HG03520 (cell line): Measurements from ENCODE around the gene LEF1.

Source experiments
- ATAC-seq: cut with Tn5 transposase; IDR thresholded peaks from one replicate; pipeline ENCODE4 v1.9.1; 2021; ENCODE audit warnings: mild to moderate bottlenecking, moderate library complexity; ENCODE audit not compliant: unreplicated experiment

Gene LEF1

DNA sequence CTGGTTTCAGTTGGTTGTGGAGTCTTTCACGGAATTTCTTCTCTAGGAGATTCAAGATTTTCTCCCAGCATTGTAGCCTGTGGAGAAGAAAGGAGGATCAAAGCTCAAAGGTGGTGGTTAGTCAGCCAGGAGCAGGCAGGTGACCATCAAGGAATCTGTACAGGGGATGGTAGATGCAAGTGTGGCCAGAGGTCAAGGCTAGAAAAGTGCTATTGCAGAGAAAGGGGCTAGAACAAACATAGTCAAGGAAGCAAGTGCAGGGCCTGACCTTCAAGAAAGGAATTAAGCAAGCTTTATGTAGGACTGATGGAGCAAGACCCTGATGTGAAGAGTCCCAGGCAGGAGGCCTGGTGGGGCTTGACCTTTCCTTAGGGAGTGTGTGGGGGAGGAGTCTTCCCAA is 162.9 kb downstream of the LEF1 start:
- ATAC-seq = no peak

DNA sequence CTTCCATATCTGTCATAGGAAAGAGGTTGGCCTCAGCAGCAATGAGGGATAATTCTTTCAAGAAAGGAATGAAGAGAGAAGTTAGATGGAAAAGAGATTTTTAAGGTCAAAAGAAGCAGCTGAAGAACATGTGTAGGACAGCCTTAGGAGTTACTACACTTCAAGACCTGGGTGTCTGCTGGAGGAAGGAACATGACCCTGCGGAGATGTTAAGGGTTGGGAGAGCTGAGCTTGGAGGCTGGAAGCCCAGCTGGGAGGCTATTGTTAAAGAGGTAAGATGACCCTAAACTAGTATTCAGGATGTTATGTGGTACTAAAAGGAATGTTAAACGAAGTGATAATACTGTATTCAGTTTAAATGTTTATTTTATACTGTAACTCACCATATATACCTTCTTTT is 164.1 kb downstream of the LEF1 start:
- no peak for ATAC-seq

DNA sequence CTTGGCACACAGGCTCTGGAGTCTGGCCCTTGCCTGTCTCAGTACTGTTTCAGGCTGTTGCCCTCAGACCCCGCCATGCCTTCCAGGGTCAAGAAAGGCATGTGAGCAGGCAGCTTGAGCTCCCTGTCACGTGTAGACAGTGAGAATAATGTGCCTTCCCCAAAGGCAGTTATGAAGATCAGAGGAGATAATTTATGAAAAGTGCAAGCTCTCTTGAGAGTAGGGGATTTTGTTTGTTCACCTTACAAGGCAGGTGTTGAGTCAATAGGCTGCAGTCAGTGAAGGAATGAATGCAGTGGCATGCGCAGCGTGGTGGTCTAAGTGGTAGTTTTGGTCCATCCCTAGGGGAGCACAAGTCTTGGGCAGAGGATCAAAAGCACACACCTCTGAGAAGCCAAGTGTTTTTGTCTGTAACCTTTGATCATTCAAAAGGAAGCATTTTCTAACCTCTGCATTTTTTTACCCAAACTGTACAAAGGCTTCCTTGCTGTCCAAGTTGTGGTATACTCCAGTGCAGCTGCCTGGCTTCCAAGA is 164.7 kb downstream of the LEF1 start:
- no peak for ATAC-seq

DNA sequence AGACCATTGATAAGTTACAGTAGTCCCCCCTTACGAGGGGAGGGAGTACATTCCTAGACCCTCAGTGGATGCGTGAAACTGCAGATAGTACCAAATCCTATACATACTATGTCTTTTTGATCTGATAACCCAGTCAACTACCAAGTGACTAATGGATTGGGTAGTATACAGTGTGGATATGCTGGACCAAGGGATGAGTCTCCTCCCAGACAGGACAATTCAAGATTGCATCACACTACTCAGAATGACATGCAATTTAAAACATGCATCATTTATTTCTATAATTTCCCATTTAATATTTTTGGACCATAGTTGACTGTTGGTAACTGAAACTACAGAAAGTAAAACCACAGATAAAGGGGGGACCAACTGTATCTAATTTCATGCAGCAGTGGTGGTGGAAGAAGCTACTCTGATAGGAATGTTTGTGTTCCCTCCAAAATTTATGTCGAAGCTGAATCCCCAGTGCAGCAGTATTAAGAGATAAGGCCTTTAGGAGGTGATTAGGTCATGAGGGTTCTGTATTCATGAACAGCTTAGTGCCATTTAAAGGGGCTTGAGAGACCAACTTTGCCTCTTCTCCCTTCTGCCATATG is 167.1 kb downstream of the LEF1 start:
- no peak for ATAC-seq

DNA sequence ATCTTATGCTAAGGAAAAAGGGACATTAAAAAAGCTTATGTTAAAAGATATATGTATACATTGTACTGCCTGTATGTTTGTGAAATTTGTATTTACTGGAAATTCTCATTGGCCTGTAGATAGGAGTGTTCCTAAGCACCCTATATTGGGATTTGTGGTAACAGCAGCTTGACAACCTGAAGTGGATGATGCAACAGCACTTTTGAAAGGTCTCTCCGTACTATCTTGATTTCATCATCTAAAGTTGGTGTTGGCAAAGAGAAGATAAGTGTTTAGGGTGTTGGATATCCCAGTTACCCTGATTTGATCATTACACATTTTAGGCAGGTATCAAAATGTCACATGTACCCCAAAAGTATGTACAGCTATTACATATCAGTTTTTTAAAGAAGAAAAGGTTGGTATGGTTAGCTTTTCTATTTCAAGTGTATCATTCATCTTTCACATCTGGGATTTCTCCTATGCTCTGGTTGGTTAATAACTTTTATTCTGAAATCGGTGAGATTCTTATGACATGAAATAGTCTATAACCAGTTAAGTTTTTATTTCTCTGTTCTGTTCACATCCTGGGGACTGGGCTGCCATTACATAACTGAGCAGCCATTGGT is 168.7 kb downstream of the LEF1 start:
- ATAC-seq = no peak

DNA sequence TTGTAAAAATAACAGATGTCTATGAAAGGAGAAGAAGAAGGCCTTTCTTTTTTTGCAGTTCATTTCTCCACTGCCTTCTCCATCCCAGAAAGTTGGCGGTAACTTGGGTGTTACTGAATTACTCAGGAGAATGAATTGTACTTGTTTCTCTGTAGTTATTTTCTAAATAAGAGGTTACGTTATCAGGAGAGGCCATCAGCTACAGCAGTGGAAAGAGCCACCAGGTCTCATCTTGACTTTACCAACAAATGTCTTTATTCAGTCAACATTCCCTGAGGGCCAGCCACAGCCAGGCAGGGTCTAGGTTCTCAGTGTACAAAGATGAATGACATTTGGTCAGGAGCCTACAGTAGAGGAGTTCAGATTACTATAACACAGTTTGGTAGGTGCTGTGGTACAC is 170.9 kb downstream of the LEF1 start:
- ATAC-seq = no peak
